Activated CD4-positive, alpha-beta memory T cell treated with anti-CD3 and anti-CD28 coated beads, Interleukin-2, amount 10 ng/mL, durations not matched to agents 7 days and 5 days (primary cell): ENCODE measurements around the gene SYNM. TPM values are rescaled to one million over a fixed set of nuclear protein-coding genes. Genes with fewer than 3 reads are reported as not detected.
"Not testable (repeated sequence)": the region's sequence is repeated elsewhere in the genome, so short reads cannot be mapped to it uniquely, and the experiment has no call there.

Source experiments
- CTCF ChIA-PET: fragments of 350-600 bp; sonication (Branson Sonifier 250); formaldehyde crosslinking; loops from one replicate; lab custom pipeline; 2021; ENCODE audit warnings: antibody characterized with exemption, inconsistent platforms; lab: Charles Lee
- POLR2A ChIA-PET: fragments of 350-600 bp; sonication (Branson Sonifier 250); formaldehyde crosslinking; loops from one replicate; lab custom pipeline; 2021; ENCODE audit warnings: antibody characterized with exemption; lab: Charles Lee
- DNase-seq: peaks from one replicate; pipeline ENCODE4 v3.0.0-alpha.2; 2020
- H3K27ac Mint-ChIP-seq: one replicate; pipeline ENCODE4 v1.8.0; 2021; ENCODE audit warnings: mild to moderate bottlenecking, mixed read lengths
- H3K27me3 Mint-ChIP-seq: one replicate; pipeline ENCODE4 v1.8.0; 2021; ENCODE audit warnings: mixed read lengths
- H3K36me3 Mint-ChIP-seq: one replicate; pipeline ENCODE4 v1.8.0; 2021; ENCODE audit warnings: low read depth, mixed read lengths
- H3K4me1 Mint-ChIP-seq: one replicate; pipeline ENCODE4 v1.8.0; 2021; ENCODE audit warnings: mixed read lengths
- H3K4me3 Mint-ChIP-seq: one replicate; pipeline ENCODE4 v1.8.0; 2021; ENCODE audit warnings: mild to moderate bottlenecking, mixed read lengths
- H3K9me3 Mint-ChIP-seq: one replicate; pipeline ENCODE4 v1.8.0; 2021; ENCODE audit warnings: mixed read lengths
- total RNA-seq, 2 experiments: library from RNA; stranded (reverse); gene quantifications; one replicate each; pipeline ENCODE4 v1.2.3, GENCODE V29; 2021

The SYNM gene
- total RNA-seq, 2 experiments from 2014 or later, result 5.5 to 5.7 TPM

GRCh38 chr15:99101501-99101900, 3.4 kb upstream of the SYNM start:
- Mint-ChIP-seq H3K36me3 (no peaks in the 10 kb centered on the region), H3K4me1 (peaks cover 12% of the 10 kb centered on the region), H3K9me3 (no peaks in the 10 kb centered on the region), H3K4me3 (no peak overlapping the region), H3K27me3 (peaks cover 50% of the 10 kb centered on the region), H3K27ac (no peak overlapping the region)
- POLR2A ChIA-PET, result interaction anchor here (1.8 kb wide), 1 partner anchor 10 kb away, joined by 3 read pairs; no protein-coding TSS in a partner anchor
- CTCF ChIA-PET, result interaction anchor here (0.9 to 2.8 kb wide), 17 partner anchors 13 to 653 kb away, joined by 3 to 12 read pairs (median 4); no protein-coding TSS in a partner anchor
- peak; percentile 12 for DNase-seq

GRCh38 chr15:99102332-99103235, 2.3 kb upstream of the SYNM start:
- Mint-ChIP-seq H3K4me1 (peaks cover 23% of the 10 kb centered on the region), H3K27me3 (peaks cover 56% of the 10 kb centered on the region), H3K4me3 (no peak overlapping the region), H3K27ac (no peak overlapping the region), H3K36me3 (no peaks in the 10 kb centered on the region), H3K9me3 (no peaks in the 10 kb centered on the region)
- ChIA-PET POLR2A (interaction anchor here (1.8 kb wide), 1 partner anchor 8 kb away, joined by 3 read pairs; no protein-coding TSS in a partner anchor), CTCF (interaction anchor here (0.9 to 2.8 kb wide), 11 partner anchors 9 to 654 kb away, joined by 3 to 12 read pairs (median 4); no protein-coding TSS in a partner anchor)
- peak; percentile 15 for DNase-seq

- peaks cover 30% of the 10 kb centered on the region for H3K4me1 Mint-ChIP-seq
- ChIA-PET POLR2A (no interaction called here), CTCF (interaction anchor here (0.7 to 1.8 kb wide), 8 partner anchors 9 to 653 kb away, joined by 3 to 12 read pairs (median 4); no protein-coding TSS in a partner anchor)
- H3K9me3 Mint-ChIP-seq, result no peaks in the 10 kb centered on the region
- no peaks in the 10 kb centered on the region for H3K36me3 Mint-ChIP-seq
- H3K27ac Mint-ChIP-seq, result no peak overlapping the region
- peak; percentile 12 for DNase-seq
- peaks cover 52% of the 10 kb centered on the region for H3K27me3 Mint-ChIP-seq
- no peak overlapping the region for H3K4me3 Mint-ChIP-seq
Measured at GRCh38 chr15:99103279-99103678, 1.6 kb upstream of the SYNM start.

DNA sequence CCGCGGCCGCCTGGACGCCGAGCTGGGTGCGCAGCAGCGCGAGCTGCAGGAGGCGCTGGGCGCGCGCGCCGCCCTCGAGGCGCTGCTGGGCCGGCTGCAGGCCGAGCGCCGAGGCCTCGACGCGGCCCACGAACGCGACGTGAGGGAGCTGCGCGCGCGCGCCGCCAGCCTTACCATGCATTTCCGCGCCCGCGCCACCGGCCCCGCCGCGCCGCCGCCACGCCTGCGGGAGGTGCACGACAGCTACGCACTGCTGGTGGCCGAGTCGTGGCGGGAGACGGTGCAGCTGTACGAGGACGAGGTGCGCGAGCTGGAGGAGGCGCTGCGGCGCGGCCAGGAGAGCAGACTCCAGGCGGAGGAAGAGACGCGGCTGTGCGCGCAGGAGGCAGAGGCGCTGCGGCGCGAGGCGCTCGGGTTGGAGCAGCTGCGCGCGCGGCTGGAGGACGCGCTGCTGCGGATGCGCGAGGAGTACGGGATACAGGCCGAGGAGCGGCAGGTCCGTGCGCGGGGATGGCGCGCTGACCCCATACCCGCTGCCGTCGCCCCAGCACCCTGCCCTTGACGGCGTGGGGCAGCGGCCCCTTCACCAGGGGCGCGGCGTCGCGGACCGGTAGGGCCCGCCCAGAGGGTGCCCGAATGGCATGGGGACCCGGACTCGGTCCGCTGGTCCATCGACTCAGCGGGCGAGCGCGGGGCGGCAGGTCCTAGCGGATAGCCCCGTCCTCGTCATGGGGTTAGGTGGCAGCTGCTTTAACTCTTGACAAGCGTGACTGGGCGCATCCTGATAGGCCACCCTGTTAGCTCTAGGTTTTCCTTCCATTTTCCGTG, 848 bp downstream of the SYNM start:
- ChIA-PET POLR2A (interaction anchor here (0.7 kb wide), 1 partner anchor 802 kb away, joined by 3 read pairs; no protein-coding TSS in a partner anchor), CTCF (interaction anchor here (0.9 to 2.3 kb wide), 18 partner anchors 12 to 1244 kb away, joined by 3 to 19 read pairs (median 4); partner anchors contain the start of genes IGF1R and LYSMD4)
- H3K4me1 Mint-ChIP-seq, result peaks cover 42% of the 10 kb centered on the region
- H3K4me3 Mint-ChIP-seq, result peak overlapping the region; percentile 66
- H3K27me3 Mint-ChIP-seq, result peaks cover 38% of the 10 kb centered on the region
- peak overlapping the region; percentile 48 for H3K27ac Mint-ChIP-seq
- H3K36me3 Mint-ChIP-seq, result no peaks in the 10 kb centered on the region
- no peaks in the 10 kb centered on the region for H3K9me3 Mint-ChIP-seq
- peak; percentile 60 for DNase-seq

- peak overlapping the region; percentile 48 for H3K27ac Mint-ChIP-seq
- H3K4me3 Mint-ChIP-seq, result peak overlapping the region; percentile 61
- POLR2A ChIA-PET, result no interaction called here
- CTCF ChIA-PET, result interaction anchor here (0.9 to 2.3 kb wide), 6 partner anchors 30 to 600 kb away, joined by 3 to 19 read pairs (median 7); partner anchors contain the start of gene IGF1R
- H3K27me3 Mint-ChIP-seq, result peaks cover 35% of the 10 kb centered on the region
- H3K4me1 Mint-ChIP-seq, result peaks cover 45% of the 10 kb centered on the region
- no peaks in the 10 kb centered on the region for H3K9me3 Mint-ChIP-seq
- DNase-seq, result peak; percentile 43
- H3K36me3 Mint-ChIP-seq, result no peaks in the 10 kb centered on the region
Measured at GRCh38 chr15:99106417-99107220, 1.7 kb downstream of the SYNM start.

GRCh38 chr15:99108993-99109392, 4.1 kb downstream of the SYNM start:
- peaks cover 21% of the 10 kb centered on the region for H3K27me3 Mint-ChIP-seq
- no peaks in the 10 kb centered on the region for H3K9me3 Mint-ChIP-seq
- H3K27ac Mint-ChIP-seq, result no peak overlapping the region
- CTCF ChIA-PET, result interaction anchor here (1.1 to 1.3 kb wide), 2 partner anchors 30 to 595 kb away, joined by 3 to 4 read pairs; no protein-coding TSS in a partner anchor
- POLR2A ChIA-PET, result no interaction called here
- H3K36me3 Mint-ChIP-seq, result no peaks in the 10 kb centered on the region
- no peak overlapping the region for H3K4me3 Mint-ChIP-seq
- no peak for DNase-seq
- peaks cover 45% of the 10 kb centered on the region for H3K4me1 Mint-ChIP-seq

DNA sequence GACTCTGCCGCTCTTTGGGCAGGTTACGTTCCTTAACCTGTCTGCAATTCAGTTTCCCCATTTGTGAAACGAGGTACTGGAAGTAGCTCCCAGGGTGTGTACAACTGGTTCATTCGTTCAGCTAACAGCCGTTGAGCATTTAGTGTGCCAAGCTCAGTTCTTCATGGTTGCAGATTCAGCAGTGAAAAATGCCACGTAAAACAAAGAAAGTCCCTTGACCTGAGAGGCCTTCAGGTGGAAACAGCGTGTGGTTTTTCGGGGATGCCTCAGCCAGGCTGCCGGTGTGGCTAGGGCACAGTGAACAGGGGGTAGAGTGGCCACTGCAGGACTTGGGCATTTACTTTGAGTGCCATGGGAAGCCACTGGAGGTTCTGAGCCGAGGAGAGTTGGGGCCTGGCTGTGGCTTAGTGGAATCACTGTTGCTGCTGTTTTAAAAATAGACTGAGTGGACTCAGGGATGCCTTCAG, 4.7 kb downstream of the SYNM start:
- no peak overlapping the region for H3K4me3 Mint-ChIP-seq
- no peaks in the 10 kb centered on the region for H3K36me3 Mint-ChIP-seq
- no peak for DNase-seq
- peaks cover 45% of the 10 kb centered on the region for H3K4me1 Mint-ChIP-seq
- ChIA-PET CTCF (interaction anchor here (1.0 to 1.3 kb wide), 2 partner anchors 51 to 595 kb away, joined by 3 to 4 read pairs; no protein-coding TSS in a partner anchor), POLR2A (no interaction called here)
- peaks cover 20% of the 10 kb centered on the region for H3K27me3 Mint-ChIP-seq
- no peaks in the 10 kb centered on the region for H3K9me3 Mint-ChIP-seq
- H3K27ac Mint-ChIP-seq, result no peak overlapping the region

GRCh38 chr15:99110093-99110492, 5.2 kb downstream of the SYNM start:
- no peak for DNase-seq
- peaks cover 44% of the 10 kb centered on the region for H3K4me1 Mint-ChIP-seq
- H3K36me3 Mint-ChIP-seq, result no peaks in the 10 kb centered on the region
- no peak overlapping the region for H3K4me3 Mint-ChIP-seq
- no peaks in the 10 kb centered on the region for H3K9me3 Mint-ChIP-seq
- POLR2A ChIA-PET, result no interaction called here
- CTCF ChIA-PET, result interaction anchor here (1.0 to 2.5 kb wide), 4 partner anchors 9 to 594 kb away, joined by 3 to 13 read pairs (median 4); no protein-coding TSS in a partner anchor
- H3K27me3 Mint-ChIP-seq, result peaks cover 20% of the 10 kb centered on the region
- H3K27ac Mint-ChIP-seq, result no peak overlapping the region

GRCh38 chr15:99110581-99111320, 5.9 kb downstream of the SYNM start:
- no peak overlapping the region for H3K27ac Mint-ChIP-seq
- H3K9me3 Mint-ChIP-seq, result no peaks in the 10 kb centered on the region
- H3K4me1 Mint-ChIP-seq, result peaks cover 42% of the 10 kb centered on the region
- H3K27me3 Mint-ChIP-seq, result peaks cover 18% of the 10 kb centered on the region
- H3K36me3 Mint-ChIP-seq, result no peaks in the 10 kb centered on the region
- CTCF ChIA-PET, result interaction anchor here (1.0 to 2.5 kb wide), 3 partner anchors 10 to 52 kb away, joined by 3 to 13 read pairs (median 3); no protein-coding TSS in a partner anchor
- no peak for DNase-seq
- POLR2A ChIA-PET, result interaction anchor here (1.5 kb wide), 1 partner anchor 9 kb away, joined by 3 read pairs; no protein-coding TSS in a partner anchor
- H3K4me3 Mint-ChIP-seq, result no peak overlapping the region

DNA sequence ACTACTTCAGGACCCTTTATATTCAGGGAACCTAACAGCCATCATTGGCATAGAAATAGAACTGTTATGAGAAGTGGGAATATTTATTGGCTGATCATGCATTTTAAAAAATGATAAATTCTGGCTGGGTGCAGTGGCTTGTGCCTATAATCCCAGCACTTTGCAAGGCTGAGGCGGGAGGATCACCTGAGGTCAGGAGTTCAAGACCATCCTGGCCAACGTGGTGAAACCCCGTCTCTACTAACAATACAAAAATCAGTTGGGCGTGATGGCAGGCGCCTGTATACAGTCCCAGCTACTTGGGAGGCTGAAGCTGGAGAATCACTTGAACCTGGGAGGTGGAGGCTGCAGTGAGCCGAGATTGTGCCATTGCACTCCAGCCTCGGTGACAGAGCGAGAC, 6.8 kb downstream of the SYNM start:
- not testable (repeated sequence) for H3K4me3 Mint-ChIP-seq, DNase-seq, H3K36me3 Mint-ChIP-seq, H3K27ac Mint-ChIP-seq, H3K9me3 Mint-ChIP-seq
- peaks cover 36% of the 10 kb centered on the region for H3K4me1 Mint-ChIP-seq
- POLR2A ChIA-PET, result interaction anchor here (1.5 kb wide), 1 partner anchor 10 kb away, joined by 3 read pairs; no protein-coding TSS in a partner anchor
- peaks cover 12% of the 10 kb centered on the region for H3K27me3 Mint-ChIP-seq
- CTCF ChIA-PET, result interaction anchor here (0.6 to 2.5 kb wide), 3 partner anchors 11 to 20 kb away, joined by 3 to 13 read pairs (median 3); no protein-coding TSS in a partner anchor
